ENCODE measurements around the gene PCYT1B.

- TF ChIP-seq CTCF (IDR thresholded peaks at IDR 0.05), result no peak
- no peak for TF ChIP-seq POLR2A (IDR thresholded peaks at IDR 0.05)
- no peak for TF ChIP-seq POLR2AphosphoS5 (IDR thresholded peaks at IDR 0.05)
- no peak for TF ChIP-seq EP300 (IDR thresholded peaks at IDR 0.05; ENCODE audit: low read depth)
Measured at GRCh38 chrX:24508375-24508774, 138.8 kb downstream of the PCYT1B start.

All from transverse colon (tissue), 4 donors.